H9 (cell line): ENCODE measurements around the gene MAPK8IP1. TPM values are rescaled to one million over a fixed set of nuclear protein-coding genes. Genes with fewer than 3 reads are reported as not detected.

ENCODE experiments used
- DNase-seq: peaks from one replicate; pipeline ENCODE4 v3.0.0-alpha.2; 2017
- H2AFZ ChIP-seq: one replicate; pipeline ENCODE4 v1.6.1; 2013; ENCODE audit warnings: mild to moderate bottlenecking, low read length, control low read depth, moderate library complexity
- H2AK5ac ChIP-seq: 2 replicates; pipeline ENCODE4 v1.6.1; 2013; ENCODE audit warnings: low read length, control low read depth, mixed read lengths; ENCODE audit not compliant: insufficient read length
- H2BK120ac ChIP-seq: one replicate; pipeline ENCODE4 v1.6.1; 2013; ENCODE audit warnings: low read depth, mild to moderate bottlenecking, low read length, control low read depth, inconsistent platforms; ENCODE audit not compliant: poor library complexity, severe bottlenecking
- H2BK12ac ChIP-seq: 2 replicates; pipeline ENCODE4 v1.6.1; 2013; ENCODE audit warnings: low read length, control low read depth, mixed read lengths, low read depth; ENCODE audit not compliant: insufficient read length
- H2BK15ac ChIP-seq: 2 replicates; pipeline ENCODE4 v1.6.1; 2013; ENCODE audit warnings: low read depth, low read length, control low read depth
- H2BK20ac ChIP-seq: one replicate; pipeline ENCODE4 v1.6.1; 2013; ENCODE audit warnings: low read depth, mild to moderate bottlenecking, low read length, control low read depth, inconsistent platforms; ENCODE audit not compliant: poor library complexity, severe bottlenecking
- H2BK5ac ChIP-seq: 2 replicates; pipeline ENCODE4 v1.6.1; 2013; ENCODE audit warnings: low read length, control low read depth, mixed read lengths; ENCODE audit not compliant: insufficient read length
- H3K14ac ChIP-seq: 2 replicates; pipeline ENCODE4 v1.6.1; 2013; ENCODE audit warnings: low read length, control low read depth; ENCODE audit not compliant: insufficient read depth
- H3K18ac ChIP-seq: 2 replicates; pipeline ENCODE4 v1.6.1; 2013; ENCODE audit warnings: low read depth, mild to moderate bottlenecking, mixed read lengths, low read length, control low read depth; ENCODE audit not compliant: insufficient read length
- H3K23ac ChIP-seq: 2 replicates; pipeline ENCODE4 v1.6.1; 2013; ENCODE audit warnings: low read length, control low read depth, mixed read lengths, low read depth; ENCODE audit not compliant: insufficient read length
- H3K23me2 ChIP-seq: 2 replicates; pipeline ENCODE4 v1.6.1; 2013; ENCODE audit warnings: low read depth, mild to moderate bottlenecking, mixed read lengths, low read length, control low read depth; ENCODE audit not compliant: insufficient read length, poor library complexity, severe bottlenecking
- H3K27ac ChIP-seq: 2 replicates; pipeline ENCODE4 v1.5.1; 2013; ENCODE audit warnings: low read length, control low read depth, mixed read lengths, low read depth; ENCODE audit not compliant: insufficient read length
- H3K27me3 ChIP-seq: 2 replicates; pipeline ENCODE4 v1.6.1; 2013; ENCODE audit warnings: low read length, control low read depth, inconsistent platforms; ENCODE audit not compliant: insufficient read depth
- H3K4ac ChIP-seq: 2 replicates; pipeline ENCODE4 v1.6.1; 2013; ENCODE audit warnings: low read depth, mild to moderate bottlenecking, control low read depth, inconsistent platforms, low read length, moderate library complexity
- H3K4me1 ChIP-seq: 2 replicates; pipeline ENCODE4 v1.6.1; 2013; ENCODE audit warnings: low read length, control low read depth, inconsistent platforms; ENCODE audit not compliant: insufficient read depth
- H3K4me2 ChIP-seq: 2 replicates; pipeline ENCODE4 v1.6.1; 2013; ENCODE audit warnings: low read length, control low read depth, mixed read lengths; ENCODE audit not compliant: insufficient read length, insufficient read depth
- H3K56ac ChIP-seq: 2 replicates; pipeline ENCODE4 v1.6.1; 2013; ENCODE audit warnings: low read depth, mild to moderate bottlenecking, mixed read lengths, low read length, control low read depth; ENCODE audit not compliant: insufficient read length
- H3K79me1 ChIP-seq: 2 replicates; pipeline ENCODE4 v1.6.1; 2013; ENCODE audit warnings: low read depth, mild to moderate bottlenecking, moderate library complexity, low read length, control low read depth, inconsistent platforms; ENCODE audit not compliant: insufficient read depth, poor library complexity, severe bottlenecking
- H3K79me2 ChIP-seq: 2 replicates; pipeline ENCODE4 v1.6.1; 2013; ENCODE audit warnings: low read length, control low read depth, inconsistent platforms; ENCODE audit not compliant: insufficient read depth
- H3K9ac ChIP-seq: 2 replicates; pipeline ENCODE4 v1.6.1; 2013; ENCODE audit warnings: low read length, control low read depth, mixed read lengths; ENCODE audit not compliant: insufficient read length; ENCODE audit errors: extremely low read depth
- H3K9me3 ChIP-seq: one replicate; pipeline ENCODE4 v1.6.1; 2013; ENCODE audit warnings: low read depth, low read length, inconsistent platforms; ENCODE audit not compliant: control insufficient read depth
- H3T11ph ChIP-seq: one replicate; pipeline ENCODE4 v1.6.1; 2013; ENCODE audit warnings: mild to moderate bottlenecking, low read length, control low read depth, inconsistent platforms
- H4K20me1 ChIP-seq: one replicate; pipeline ENCODE4 v1.6.1; 2013; ENCODE audit not compliant: control insufficient read depth, insufficient read length, insufficient read depth
- H4K5ac ChIP-seq: 2 replicates; pipeline ENCODE4 v1.6.1; 2013; ENCODE audit warnings: low read depth, mild to moderate bottlenecking, mixed read lengths, low read length, control low read depth; ENCODE audit not compliant: insufficient read length
- H4K8ac ChIP-seq: replicated peaks from 2 replicates; pipeline ENCODE4 v1.6.1; 2013; ENCODE audit warnings: low read length, control low read depth, mixed read lengths, low read depth; ENCODE audit not compliant: insufficient read length
- H4K91ac ChIP-seq: 2 replicates; pipeline ENCODE4 v1.6.1; 2013; ENCODE audit warnings: low read depth, mild to moderate bottlenecking, moderate library complexity, mixed read lengths, low read length, control low read depth; ENCODE audit not compliant: insufficient read length
- H3K27ac Mint-ChIP-seq, 3 experiments: 2 replicates in 2 of 3; 3 replicates in 1 of 3; pipeline ENCODE4 v1.8.0; 2020 to 2021; ENCODE audit warnings: mixed read lengths in 3 of 3, mild to moderate bottlenecking in 1 of 3, moderate library complexity in 1 of 3
- H3K27me3 Mint-ChIP-seq: 2 replicates; pipeline ENCODE4 v1.8.0; 2021; ENCODE audit warnings: low read depth, mild to moderate bottlenecking, moderate library complexity, mixed read lengths
- H3K36me3 Mint-ChIP-seq, 3 experiments: 2 replicates in 2 of 3; 3 replicates in 1 of 3; pipeline ENCODE4 v1.8.0; 2020 to 2021; ENCODE audit warnings: low read depth in 3 of 3, mixed read lengths in 3 of 3; ENCODE audit not compliant: insufficient read depth in 1 of 3
- H3K4me1 Mint-ChIP-seq, 2 experiments: 2 replicates each; pipeline ENCODE4 v1.8.0; 2020; ENCODE audit warnings: mixed read lengths in 2 of 2
- H3K4me3 Mint-ChIP-seq, 2 experiments: 2 replicates in 1 of 2; 3 replicates in 1 of 2; pipeline ENCODE4 v1.8.0; 2020 to 2021; ENCODE audit warnings: mild to moderate bottlenecking in 2 of 2, mixed read lengths in 2 of 2, moderate library complexity in 1 of 2
- H3K9me3 Mint-ChIP-seq, 2 experiments: 2 replicates in 1 of 2; 3 replicates in 1 of 2; pipeline ENCODE4 v1.8.0; 2020; ENCODE audit warnings: mild to moderate bottlenecking in 2 of 2, mixed read lengths in 2 of 2, moderate library complexity in 1 of 2
- CTCF ChIP-seq: fragments of 200-600 bp; sonication (generic); conservative IDR thresholded peaks from 3 replicates; pipeline ENCODE4 v1.8.0; 2021; ENCODE audit warnings: antibody characterized with exemption, mild to moderate bottlenecking
- WGBS: extraction: QIAGEN DNeasy Blood & Tissue Kit; methylation state at CpG from one replicate; pipeline ENCODE4 v1.1.7; 2013; ENCODE audit warnings: missing lambda C conversion rate, low lambda C conversion rate, mixed read lengths; ENCODE audit not compliant: insufficient read length; ENCODE audit errors: extremely low coverage; 5-methylcytosine and 5-hydroxymethylcytosine counted together
- total RNA-seq: library from RNA; stranded (reverse); gene quantifications from 2 replicates; pipeline ENCODE4 v1.2.1, GENCODE V29; 2021

MAPK8IP1 gene
- total RNA-seq, 1 experiment from 2014 or later, result 30.2 TPM

- Histone ChIP-seq H4K91ac (no peak overlapping the region), H2BK20ac (no peak overlapping the region), H4K20me1 (no peaks in the 10 kb centered on the region), H2AFZ (no peak overlapping the region), H2BK5ac (no peak overlapping the region), H3K4ac (no peak overlapping the region), H3K9me3 (no peaks in the 10 kb centered on the region), H2BK12ac (no peak overlapping the region), H2BK120ac (no peak overlapping the region), H3K27me3 (no peaks in the 10 kb centered on the region), H4K5ac (no peak overlapping the region), H3K79me1 (no peaks in the 10 kb centered on the region), H3K56ac (no peak overlapping the region), H4K8ac (no peak overlapping the region), H3K14ac (no peak overlapping the region), H3K4me1 (peaks cover 4% of the 10 kb centered on the region), H3T11ph (no peak overlapping the region), H3K23ac (no peak overlapping the region), H3K4me2 (no peak overlapping the region), H3K79me2 (no peaks in the 10 kb centered on the region), H3K27ac (no peak overlapping the region), H3K18ac (no peak overlapping the region), H3K9ac (no peak overlapping the region), H2AK5ac (no peak overlapping the region), H3K23me2 (no peaks in the 10 kb centered on the region), H2BK15ac (no peak overlapping the region)
- DNase-seq, result no peak
- Mint-ChIP-seq H3K36me3 (peaks cover 8 to 53% (median 51%) of the 10 kb centered on the region in 3 experiments; a peak in 6 of 7 replicates), H3K4me1 (peaks cover 8 to 24% of the 10 kb centered on the region in 2 experiments), H3K4me3 (no peak overlapping the region), H3K27me3 (no peaks in the 10 kb centered on the region), H3K27ac (no peak overlapping the region; a peak in 1 of 7 replicates), H3K9me3 (no peaks in the 10 kb centered on the region)
- no peak for TF ChIP-seq CTCF
- WGBS, result no CpG with 5 or more reads among the region's 10 CpGs
Measured at GRCh38 chr11:45860764-45861510, 24.5 kb upstream of the MAPK8IP1 start.
